GM18909 (cell line): Measurements from ENCODE around the gene ARID5A.
A peak's percentile ranks its signal among the peaks of the same experiment; 100 is the strongest.

Experiments used
- ATAC-seq: cut with Tn5 transposase; IDR thresholded peaks from one replicate; pipeline ENCODE4 v1.9.1; 2021; ENCODE audit warnings: mild to moderate bottlenecking; ENCODE audit not compliant: unreplicated experiment, poor library complexity

Gene ARID5A

GRCh38 chr2:96526101-96526591 lies 10.4 kb upstream of the ARID5A start:
- no peak for ATAC-seq

GRCh38 chr2:96526615-96527285 lies 9.8 kb upstream of the ARID5A start:
- ATAC-seq, result no peak

- ATAC-seq, result peak; percentile 38
Measured at GRCh38 chr2:96527286-96528005, 9.1 kb upstream of the ARID5A start.

- ATAC-seq, result no peak
Measured at GRCh38 chr2:96528006-96528699, 8.4 kb upstream of the ARID5A start.

- no peak for ATAC-seq
Measured at GRCh38 chr2:96528700-96529375, 7.7 kb upstream of the ARID5A start.

GRCh38 chr2:96529376-96530143 lies 7.0 kb upstream of the ARID5A start:
- ATAC-seq, result no peak

GRCh38 chr2:96530144-96530430 lies 6.5 kb upstream of the ARID5A start:
- ATAC-seq, result no peak

- ATAC-seq, result no peak
Measured at GRCh38 chr2:96530474-96531357, 5.8 kb upstream of the ARID5A start.

- no peak for ATAC-seq
Measured at GRCh38 chr2:96531366-96531765, 5.2 kb upstream of the ARID5A start.

GRCh38 chr2:96531872-96532505 lies 4.6 kb upstream of the ARID5A start:
- no peak for ATAC-seq

GRCh38 chr2:96532641-96533291 lies 3.8 kb upstream of the ARID5A start:
- ATAC-seq, result no peak

- ATAC-seq, result no peak
Measured at GRCh38 chr2:96533292-96534073, 3.1 kb upstream of the ARID5A start.

- no peak for ATAC-seq
Measured at GRCh38 chr2:96534141-96534540, 2.4 kb upstream of the ARID5A start.

- no peak for ATAC-seq
Measured at GRCh38 chr2:96534701-96535181, 1.8 kb upstream of the ARID5A start.

- no peak for ATAC-seq
Measured at GRCh38 chr2:96535331-96535730, 1.2 kb upstream of the ARID5A start.

- ATAC-seq, result peak; percentile 62
Measured at GRCh38 chr2:96537066-96537733, 648 bp downstream of the ARID5A start.
